ENCODE measurements around the gene MRPL24.

The MRPL24 gene

GRCh38 chr1:156707417-156708217 lies 33.3 kb downstream of the MRPL24 start:
- no peak for DNase-seq

GRCh38 chr1:156706657-156707416 lies 34.1 kb downstream of the MRPL24 start:
- DNase-seq = no peak

- no peak for DNase-seq
These were observed 34.8 kb downstream of the MRPL24 start for GRCh38 chr1:156705918-156706656.

GRCh38 chr1:156705321-156705917 lies 35.5 kb downstream of the MRPL24 start, which contains the start of gene CRABP2:
Gene CRABP2, minus strand, starts transcription at chr1:156705583. Its CDS starts 137 bp downstream, at chr1:156705446.
- DNase-seq = no peak

- DNase-seq = no peak
These were observed 36.0 kb downstream of the MRPL24 start for GRCh38 chr1:156704930-156705320.

GRCh38 chr1:156704166-156704711 lies 36.6 kb downstream of the MRPL24 start:
- DNase-seq = no peak

GRCh38 chr1:156703741-156704140 lies 37.1 kb downstream of the MRPL24 start:
- DNase-seq = no peak

- DNase-seq = no peak
These were observed 37.6 kb downstream of the MRPL24 start for GRCh38 chr1:156703336-156703735.

- DNase-seq = no peak
These were observed 40.0 kb downstream of the MRPL24 start for GRCh38 chr1:156700736-156701531.

GRCh38 chr1:156698995-156699394 lies 41.9 kb downstream of the MRPL24 start:
- DNase-seq = no peak

GRCh38 chr1:156697481-156697880 lies 43.4 kb downstream of the MRPL24 start:
- no peak for DNase-seq

GRCh38 chr1:156696755-156697154 lies 44.1 kb downstream of the MRPL24 start:
- no peak for DNase-seq

GRCh38 chr1:156694690-156694962 lies 46.3 kb downstream of the MRPL24 start:
- no peak for DNase-seq

- no peak for DNase-seq
These were observed 46.8 kb downstream of the MRPL24 start for GRCh38 chr1:156693848-156694689.

- no peak for DNase-seq
These were observed 47.7 kb downstream of the MRPL24 start for GRCh38 chr1:156692925-156693847.

- no peak for DNase-seq
These were observed 48.4 kb downstream of the MRPL24 start for GRCh38 chr1:156692441-156692924.

- DNase-seq = no peak
These were observed 49.0 kb downstream of the MRPL24 start for GRCh38 chr1:156691665-156692440.

GRCh38 chr1:156691191-156691590 lies 49.7 kb downstream of the MRPL24 start:
- no peak for DNase-seq

GRCh38 chr1:156690675-156691036 lies 50.2 kb downstream of the MRPL24 start:
- no peak for DNase-seq
